GM06990 (cell line): ENCODE measurements around the gene CRABP1.

Experiments used
- DNase-seq: peaks from one replicate; pipeline ENCODE4 v3.0.0-alpha.2; 2011; ENCODE audit not compliant: insufficient read length; ENCODE audit errors: extremely low read depth
- H3K27me3 ChIP-seq: replicated peaks from 2 replicates; pipeline ENCODE4 v1.6.0; 2011; ENCODE audit warnings: low read length; ENCODE audit not compliant: control insufficient read depth, insufficient read depth
- H3K36me3 ChIP-seq: 2 replicates; pipeline ENCODE4 v1.5.1; 2011; ENCODE audit warnings: low read length; ENCODE audit not compliant: control insufficient read depth, insufficient read depth
- H3K4me3 ChIP-seq: replicated peaks from 2 replicates; pipeline ENCODE4 v1.5.1; 2011; ENCODE audit warnings: low read depth, mild to moderate bottlenecking, control low read depth, low read length
- TF ChIP-seq, protein P1 (sequence below): IDR thresholded peaks from 2 replicates; pipeline ENCODE4 v1.5.1; 2011; ENCODE audit warnings: low read length, control low read depth, mild to moderate bottlenecking, inconsistent platforms; ENCODE audit not compliant: insufficient read depth, poor library complexity, severe bottlenecking

Gene CRABP1

DNA sequence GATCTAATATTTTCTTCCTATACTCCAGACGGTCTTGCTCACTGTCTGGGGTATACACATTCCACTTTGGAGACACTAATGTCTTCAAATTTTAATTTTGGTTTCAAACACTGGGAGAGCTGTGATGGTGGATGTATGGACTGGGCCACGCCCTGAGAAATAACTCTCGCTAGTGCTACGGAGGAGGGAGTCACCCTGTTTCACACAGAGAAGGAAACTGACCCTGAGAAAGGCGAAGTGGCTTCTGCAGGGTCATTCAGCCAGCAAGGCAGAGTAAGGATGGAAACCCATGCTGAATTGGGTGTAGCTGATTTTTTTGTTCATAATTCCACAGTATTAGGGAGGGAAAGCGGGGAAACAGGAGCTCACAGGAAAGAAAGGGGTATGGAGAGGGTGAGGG, 32.2 kb upstream of the CRABP1 start:
- TF ChIP-seq, protein P1, sequence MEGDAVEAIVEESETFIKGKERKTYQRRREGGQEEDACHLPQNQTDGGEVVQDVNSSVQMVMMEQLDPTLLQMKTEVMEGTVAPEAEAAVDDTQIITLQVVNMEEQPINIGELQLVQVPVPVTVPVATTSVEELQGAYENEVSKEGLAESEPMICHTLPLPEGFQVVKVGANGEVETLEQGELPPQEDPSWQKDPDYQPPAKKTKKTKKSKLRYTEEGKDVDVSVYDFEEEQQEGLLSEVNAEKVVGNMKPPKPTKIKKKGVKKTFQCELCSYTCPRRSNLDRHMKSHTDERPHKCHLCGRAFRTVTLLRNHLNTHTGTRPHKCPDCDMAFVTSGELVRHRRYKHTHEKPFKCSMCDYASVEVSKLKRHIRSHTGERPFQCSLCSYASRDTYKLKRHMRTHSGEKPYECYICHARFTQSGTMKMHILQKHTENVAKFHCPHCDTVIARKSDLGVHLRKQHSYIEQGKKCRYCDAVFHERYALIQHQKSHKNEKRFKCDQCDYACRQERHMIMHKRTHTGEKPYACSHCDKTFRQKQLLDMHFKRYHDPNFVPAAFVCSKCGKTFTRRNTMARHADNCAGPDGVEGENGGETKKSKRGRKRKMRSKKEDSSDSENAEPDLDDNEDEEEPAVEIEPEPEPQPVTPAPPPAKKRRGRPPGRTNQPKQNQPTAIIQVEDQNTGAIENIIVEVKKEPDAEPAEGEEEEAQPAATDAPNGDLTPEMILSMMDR = no peak
- H3K4me3 ChIP-seq = no peak overlapping the region
- DNase-seq = no peak
- H3K36me3 ChIP-seq = no peaks in the 10 kb centered on the region
- H3K27me3 ChIP-seq = no peaks in the 10 kb centered on the region

DNA sequence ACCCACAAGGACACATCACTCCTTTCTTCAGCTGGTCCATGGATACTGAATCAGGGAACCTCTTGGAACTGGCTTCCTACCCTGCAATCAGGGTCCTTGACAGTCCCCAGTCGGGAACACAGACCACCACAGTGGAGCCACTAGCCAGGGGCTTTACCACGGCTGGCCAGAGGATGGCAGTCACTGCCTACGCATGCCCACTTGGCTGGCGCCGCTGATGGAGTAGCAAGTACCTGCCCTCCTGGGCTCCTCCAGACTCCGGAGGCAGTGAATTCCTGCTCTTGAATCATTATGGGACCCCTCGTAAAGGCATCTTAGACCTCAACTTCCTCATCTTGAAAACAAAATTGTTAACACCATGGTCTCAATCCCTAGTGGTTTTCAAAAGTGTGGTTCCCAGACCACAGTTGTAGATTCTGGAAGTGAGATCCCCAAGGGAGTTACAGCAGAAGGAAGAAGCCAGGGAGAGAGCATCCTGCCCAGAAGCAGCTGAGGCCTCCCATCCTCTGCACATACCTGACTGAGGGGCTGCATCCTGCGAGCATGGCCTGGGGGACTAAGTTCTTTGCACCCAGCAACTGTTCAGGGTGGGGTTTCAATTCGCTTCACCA, 31.6 kb upstream of the CRABP1 start:
- Histone ChIP-seq H3K27me3 (no peaks in the 10 kb centered on the region), H3K36me3 (no peaks in the 10 kb centered on the region), H3K4me3 (no peak overlapping the region)
- TF ChIP-seq, protein P1 = peak; percentile 95
- DNase-seq = peak; percentile 50

DNA sequence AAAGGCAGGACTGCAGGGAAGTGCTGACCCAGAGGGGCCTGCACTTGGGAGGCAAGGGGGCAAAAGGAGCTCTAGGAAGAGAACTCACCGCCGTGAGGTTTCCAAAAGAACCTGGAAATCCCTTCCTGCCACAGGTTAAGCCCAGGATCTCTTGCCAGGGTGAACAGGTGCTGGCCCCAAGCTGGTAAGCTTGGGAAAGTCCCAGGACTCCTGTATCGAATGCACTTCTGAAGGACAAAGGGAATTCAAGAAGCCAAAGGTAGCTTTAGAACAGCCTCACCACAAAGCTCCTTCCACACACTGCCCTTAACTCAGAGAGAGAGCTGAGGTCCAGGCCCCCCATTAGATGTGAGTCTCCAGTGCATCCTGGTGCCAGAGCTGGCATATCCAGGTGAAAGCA, 28.9 kb upstream of the CRABP1 start:
- Histone ChIP-seq H3K36me3 (no peaks in the 10 kb centered on the region), H3K27me3 (no peaks in the 10 kb centered on the region)
- TF ChIP-seq, protein P1 = no peak

DNA sequence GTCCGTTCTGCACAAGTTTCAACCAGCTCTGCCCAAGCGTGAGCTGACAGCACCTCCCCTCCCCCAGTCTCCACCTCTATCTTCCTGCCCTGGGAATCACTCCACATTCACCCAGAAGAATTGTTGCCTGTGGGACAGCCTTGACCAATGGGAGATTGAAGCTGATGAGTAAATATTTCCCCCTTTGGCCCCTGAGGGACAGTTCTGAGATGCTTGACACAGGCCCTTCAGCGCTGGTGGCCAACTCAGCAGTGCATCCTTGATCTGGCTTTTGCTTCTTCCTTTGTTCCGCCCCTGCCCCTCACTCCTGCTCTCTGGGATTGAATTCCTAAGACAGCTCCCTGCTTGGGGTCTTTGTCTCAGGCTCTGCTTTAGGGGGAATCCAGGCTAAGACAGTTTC, 27.6 kb upstream of the CRABP1 start:
- TF ChIP-seq, protein P1 = no peak
- no peak for DNase-seq
- no peak overlapping the region for H3K4me3 ChIP-seq
- no peaks in the 10 kb centered on the region for H3K36me3 ChIP-seq
- no peaks in the 10 kb centered on the region for H3K27me3 ChIP-seq

More for the DNA sequence above, 28.9 kb upstream of the CRABP1 start:
- no peak overlapping the region for H3K4me3 ChIP-seq
- DNase-seq = no peak

DNA sequence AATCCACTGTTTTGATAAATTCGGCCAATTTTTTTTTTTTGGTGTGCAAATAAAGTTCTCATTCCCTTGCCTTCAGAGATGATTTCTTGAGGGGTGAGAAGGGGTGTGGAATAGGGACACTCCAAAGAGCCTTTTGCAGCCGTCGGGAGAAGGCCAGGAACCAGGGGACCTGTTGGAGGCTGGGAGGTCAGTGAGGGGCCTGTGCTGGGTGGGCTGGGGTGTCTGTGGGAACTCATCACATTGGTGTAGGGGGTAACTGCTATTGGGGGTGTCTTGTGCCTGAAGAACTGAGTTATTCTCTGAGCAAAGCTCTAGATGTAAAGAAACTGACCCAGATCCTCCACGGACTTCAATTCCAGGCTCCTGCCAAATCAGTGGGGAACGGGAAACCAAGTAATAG, 27.2 kb upstream of the CRABP1 start:
- Histone ChIP-seq H3K36me3 (no peaks in the 10 kb centered on the region), H3K27me3 (no peaks in the 10 kb centered on the region), H3K4me3 (no peak overlapping the region)
- TF ChIP-seq, protein P1 = no peak
- no peak for DNase-seq

DNA sequence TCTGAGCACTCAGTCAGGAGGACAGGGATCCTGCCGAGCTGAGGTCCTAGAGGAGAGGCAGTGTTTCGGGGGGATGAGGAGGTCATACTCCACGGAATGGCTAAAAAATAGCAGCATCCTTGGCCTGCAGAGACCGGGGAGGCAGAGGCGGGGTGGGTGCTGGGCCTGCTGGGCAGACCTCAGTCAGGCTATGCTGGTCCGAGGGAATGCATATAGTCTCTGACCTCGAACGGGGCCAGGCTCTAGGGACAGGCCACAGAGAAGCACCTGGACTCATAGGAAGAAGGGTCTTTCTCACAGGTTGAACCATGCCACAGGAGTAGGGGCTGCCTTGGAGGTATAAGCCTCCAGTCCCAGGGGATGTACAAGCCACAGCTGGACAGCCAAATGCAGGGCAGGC, 26.8 kb upstream of the CRABP1 start:
- no peaks in the 10 kb centered on the region for H3K27me3 ChIP-seq
- TF ChIP-seq, protein P1 = no peak
- no peaks in the 10 kb centered on the region for H3K36me3 ChIP-seq
- DNase-seq = no peak
- H3K4me3 ChIP-seq = no peak overlapping the region
